ENCODE results near the gene GRWD1.

GRCh38 chr19:48470856-48471255 lies 25.1 kb downstream of the GRWD1 start:
- no peak for TF ChIP-seq CTCF (IDR thresholded peaks at IDR 0.05)
- TF ChIP-seq POLR2A (IDR thresholded peaks at IDR 0.05) = no peak
- TF ChIP-seq EP300 (IDR thresholded peaks at IDR 0.05) = no peak
